HG02642 (cell line): Measurements from ENCODE around the gene ADAMTS14.

Experiments used
- ATAC-seq: cut with Tn5 transposase; IDR thresholded peaks from one replicate; pipeline ENCODE4 v1.9.1; 2021; ENCODE audit warnings: mild to moderate bottlenecking; ENCODE audit not compliant: unreplicated experiment, poor library complexity

Gene ADAMTS14

DNA sequence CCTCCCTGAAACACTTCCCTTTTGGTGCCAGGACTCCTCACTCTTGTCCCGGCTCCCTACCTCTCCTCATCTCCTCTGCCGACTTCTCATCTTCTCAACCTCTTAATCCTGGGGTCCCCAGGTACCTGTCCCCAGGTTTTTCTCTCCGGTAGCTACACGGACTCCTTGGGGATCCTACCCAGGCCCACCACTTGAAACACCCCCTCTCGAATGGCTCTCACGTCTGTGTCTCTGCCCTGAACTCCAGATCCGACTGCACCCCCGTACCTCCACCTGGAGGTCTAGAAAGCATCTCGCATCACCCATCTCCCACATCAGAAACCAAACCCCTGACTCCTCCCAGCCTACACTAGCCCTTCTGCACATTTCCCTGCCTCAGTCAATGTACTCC, 108.1 kb downstream of the ADAMTS14 start:
- no peak for ATAC-seq

DNA sequence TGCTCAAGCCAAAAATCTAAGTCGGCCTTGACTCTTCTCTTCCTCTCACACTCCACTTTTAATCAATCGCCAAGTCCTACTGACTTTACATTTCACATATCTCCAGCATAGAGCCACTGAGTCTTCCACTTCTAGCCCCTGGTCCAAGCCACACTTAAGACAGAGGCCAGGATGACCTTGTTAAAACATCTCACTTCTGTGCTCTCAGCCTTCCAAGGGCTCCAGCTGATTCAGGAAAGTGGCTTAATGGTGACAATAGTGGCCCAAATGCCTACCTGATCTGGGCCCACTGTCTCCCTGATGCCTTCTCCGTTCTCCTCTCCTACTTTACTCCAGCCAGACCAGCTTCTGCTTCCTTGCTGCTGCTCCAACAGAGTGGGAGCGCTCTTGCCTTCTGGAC, 108.5 kb downstream of the ADAMTS14 start:
- ATAC-seq: no peak

- no peak for ATAC-seq
Measured at GRCh38 chr10:70781461-70782051, 109.2 kb downstream of the ADAMTS14 start.

- ATAC-seq: no peak
Measured at GRCh38 chr10:70782086-70782745, 109.9 kb downstream of the ADAMTS14 start.

GRCh38 chr10:70782746-70783680, 110.7 kb downstream of the ADAMTS14 start:
- no peak for ATAC-seq

DNA sequence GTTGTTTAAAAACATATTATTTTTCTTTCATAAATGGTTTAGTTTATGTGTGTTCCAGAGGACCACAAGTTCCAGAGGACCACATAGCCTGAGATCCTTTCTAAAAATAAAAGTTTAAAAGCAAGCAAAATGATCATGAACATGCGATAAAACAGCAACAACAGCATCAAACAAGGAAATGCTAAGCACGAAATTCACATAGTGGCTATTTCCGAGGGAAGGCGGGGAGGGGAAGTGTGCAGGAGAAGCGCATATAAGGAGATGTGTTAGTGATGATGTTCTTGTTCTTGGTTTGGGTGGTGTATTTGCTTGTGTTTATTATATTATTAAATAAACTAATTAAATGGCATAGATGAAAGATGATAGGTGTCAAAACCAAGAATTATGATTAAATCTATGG, 111.7 kb downstream of the ADAMTS14 start:
- ATAC-seq: no peak

- ATAC-seq: no peak
Measured at GRCh38 chr10:70784471-70784870, 112.2 kb downstream of the ADAMTS14 start.

DNA sequence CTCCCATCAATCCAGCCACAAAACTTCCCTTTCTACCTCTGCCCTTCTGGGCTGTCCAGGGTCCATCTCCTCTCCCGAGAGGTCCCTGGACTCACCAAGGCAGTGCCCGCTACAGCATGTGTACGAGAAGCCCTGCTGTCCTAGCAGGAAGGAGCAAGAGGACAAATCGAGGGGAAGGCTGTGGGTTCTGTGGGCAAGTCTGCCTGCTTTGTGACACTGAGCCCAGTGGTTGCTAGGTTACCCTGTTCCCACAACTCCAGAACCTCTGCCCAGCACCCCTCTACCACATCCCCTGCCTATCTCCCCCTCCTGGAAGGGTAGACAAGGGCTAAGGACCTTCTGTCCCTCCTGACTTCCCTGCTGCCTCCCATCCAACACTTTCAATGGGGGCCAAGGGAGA, 112.9 kb downstream of the ADAMTS14 start, which contains the start of gene TBATA:
Gene TBATA, minus strand, starts transcription at position 188 of the 400 bp plus-strand sequence. CDS start 1,998 bp downstream, outside the sequence.
- ATAC-seq: no peak

DNA sequence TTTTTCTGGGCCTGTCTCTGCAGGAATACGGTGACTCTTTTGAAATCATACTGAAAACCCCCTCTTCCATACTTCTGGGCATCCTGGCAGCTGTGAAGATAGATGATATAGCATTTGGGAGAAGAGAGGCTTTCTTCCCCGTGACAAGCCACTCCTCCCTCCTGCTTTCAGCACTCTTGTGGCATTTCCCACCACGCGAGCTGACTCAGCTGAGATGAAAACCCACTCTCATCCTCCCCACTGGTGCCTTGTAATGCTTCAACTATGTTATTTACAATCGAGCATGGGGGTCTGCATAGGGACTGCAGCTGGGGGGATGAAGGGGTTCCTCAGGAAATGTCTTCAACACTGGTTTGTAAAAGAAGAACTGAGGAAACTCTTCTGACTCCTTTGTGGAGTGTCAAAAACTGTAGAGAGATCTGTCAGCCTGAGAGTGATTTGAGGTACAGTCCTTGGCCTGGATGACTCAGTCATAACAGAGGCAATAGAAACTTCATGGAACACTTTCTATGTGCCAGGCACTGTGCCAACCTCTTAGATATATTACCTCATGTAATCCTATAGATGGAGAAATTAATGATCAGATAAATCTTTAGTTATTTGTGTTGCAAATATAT, 114.6 kb downstream of the ADAMTS14 start:
- no peak for ATAC-seq

DNA sequence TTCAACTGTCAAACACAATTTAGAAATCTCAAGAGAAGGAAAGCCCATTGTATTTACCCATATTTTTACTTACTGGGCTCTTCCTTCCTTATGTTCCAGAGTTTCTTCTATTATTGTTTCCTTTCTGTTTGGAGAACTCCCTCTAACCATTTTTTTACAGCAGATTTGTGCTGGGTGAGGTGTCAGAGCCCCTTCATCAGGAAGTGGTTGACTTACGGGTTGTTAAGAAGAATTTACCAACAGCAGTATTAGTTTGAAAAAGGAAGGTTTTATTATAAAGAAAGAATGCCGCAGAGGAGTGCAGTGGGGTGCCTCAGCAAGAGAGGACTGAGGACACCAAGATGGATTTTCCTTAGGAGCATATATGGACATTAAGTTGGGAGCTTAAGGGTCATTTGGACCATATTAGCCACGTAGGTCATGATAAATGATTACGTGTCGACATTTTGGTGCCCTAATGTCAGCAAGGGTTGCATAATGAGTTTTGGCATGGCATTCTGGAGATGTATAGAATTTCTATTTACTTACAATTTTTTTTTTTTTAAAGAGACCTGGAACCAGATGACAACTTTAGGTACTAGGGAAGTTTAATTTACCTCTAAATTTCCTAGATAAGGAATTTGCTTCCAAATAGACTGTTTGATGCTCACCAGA, 119.2 kb downstream of the ADAMTS14 start:
- ATAC-seq: no peak

GRCh38 chr10:70795613-70796012, 123.3 kb downstream of the ADAMTS14 start:
- ATAC-seq: no peak

- ATAC-seq: no peak
Measured at GRCh38 chr10:70797840-70798239, 125.5 kb downstream of the ADAMTS14 start.

DNA sequence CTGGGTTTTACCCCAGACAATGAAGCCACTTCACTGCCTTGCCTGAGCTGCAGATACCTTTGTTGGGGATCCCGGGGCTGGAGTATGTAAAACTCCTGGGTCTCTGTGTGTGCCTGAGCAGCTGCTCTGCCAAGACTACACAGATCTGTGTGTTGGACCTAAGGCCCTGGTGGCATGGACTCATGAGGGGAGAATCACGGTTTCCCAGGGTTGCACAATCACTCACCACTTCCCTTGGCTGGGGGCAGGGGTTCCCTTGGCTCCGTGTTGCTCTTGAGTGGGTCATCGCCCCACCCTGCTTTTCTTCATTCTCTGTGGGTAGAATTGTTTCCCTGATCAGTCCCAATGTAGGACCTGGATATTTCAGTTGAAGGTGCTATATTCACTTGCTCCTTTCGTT, 126.8 kb downstream of the ADAMTS14 start:
- ATAC-seq: no peak

GRCh38 chr10:70801854-70802253, 129.5 kb downstream of the ADAMTS14 start:
- no peak for ATAC-seq

- no peak for ATAC-seq
Measured at GRCh38 chr10:70803775-70804420, 131.6 kb downstream of the ADAMTS14 start.

GRCh38 chr10:70804421-70804808, 132.1 kb downstream of the ADAMTS14 start:
- no peak for ATAC-seq

- no peak for ATAC-seq
Measured at GRCh38 chr10:70805619-70806215, 133.4 kb downstream of the ADAMTS14 start.

DNA sequence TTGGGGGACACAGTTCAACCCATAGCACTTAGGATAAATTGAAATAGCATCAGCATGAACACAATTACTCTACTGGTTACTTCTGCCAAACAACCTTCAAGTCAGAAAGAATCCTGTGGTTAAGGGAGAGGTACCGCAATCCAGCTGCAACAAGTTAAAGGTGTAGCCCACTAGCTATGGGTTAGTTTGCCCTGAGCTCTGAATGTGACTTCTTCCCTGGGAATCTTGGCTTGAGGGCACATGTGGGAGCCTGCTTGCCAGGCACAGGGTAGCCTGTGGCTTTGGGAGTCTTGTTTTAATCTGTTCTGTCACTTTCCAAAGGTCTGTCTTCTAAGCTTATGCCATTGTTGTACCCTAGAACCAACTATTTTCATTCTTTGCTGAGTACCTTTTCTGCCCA, 134.5 kb downstream of the ADAMTS14 start:
- ATAC-seq: no peak

GRCh38 chr10:70807556-70807955, 135.2 kb downstream of the ADAMTS14 start:
- ATAC-seq: no peak
